Measurements from ENCODE around the gene CHCHD10. TPM values are rescaled to one million over a fixed set of nuclear protein-coding genes. Genes with fewer than 3 reads are reported as not detected.

The CHCHD10 gene
- total RNA-seq, 1 experiment from 2014 or later, result 86.0 TPM

DNA sequence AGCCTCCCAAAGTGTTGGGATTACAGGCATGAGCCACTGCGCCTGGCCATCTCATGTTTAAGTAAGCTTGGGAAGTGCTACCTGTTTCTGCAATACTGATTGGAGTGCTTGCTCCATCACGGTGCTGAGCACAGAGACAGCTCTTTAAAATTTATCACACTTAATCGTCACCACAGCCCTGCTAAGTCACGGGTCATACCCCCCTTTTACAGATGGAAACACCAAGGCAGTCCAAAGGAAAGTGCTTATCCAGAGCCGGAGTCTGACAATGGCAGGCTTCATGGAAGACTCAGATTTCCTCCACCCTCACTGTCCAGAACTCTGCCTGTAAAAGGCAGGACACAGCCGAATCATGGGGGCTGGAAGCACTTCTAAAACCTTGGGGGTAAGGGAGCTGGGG is 7.7 kb downstream of the CHCHD10 start:
- CTCF ChIA-PET, result interaction anchor here (0.6 to 2.1 kb wide), 4 partner anchors 11 to 696 kb away, joined by 3 to 12 read pairs (median 4); no protein-coding TSS in a partner anchor
- intact Hi-C loops (cut with micrococcal nuclease), result no loop called here
- H3K4me3 Mint-ChIP-seq (ENCODE audit: unreplicated experiment), result no peak overlapping the region
- no peak for TF ChIP-seq CTCF (IDR thresholded peaks at IDR 0.05; ENCODE audit: unreplicated experiment)
- no peaks in the 10 kb centered on the region for H3K27me3 Mint-ChIP-seq (ENCODE audit: insufficient read depth, unreplicated experiment)
- no peak overlapping the region for H3K27ac Mint-ChIP-seq (ENCODE audit: low read depth, unreplicated experiment)
- peaks cover under 1% of the 10 kb centered on the region for H3K4me1 Mint-ChIP-seq (ENCODE audit: insufficient read depth, unreplicated experiment)
- no TSS peak for BruUV-seq (replicated peaks)
- H3K9me3 Mint-ChIP-seq (ENCODE audit: unreplicated experiment), result no peaks in the 10 kb centered on the region
- DNase-seq (ENCODE audit: unreplicated experiment), result no peak
- POLR2A ChIA-PET, result interaction anchor here (0.7 kb wide), 1 partner anchor 22 kb away, joined by 3 read pairs; no protein-coding TSS in a partner anchor
- no peaks in the 10 kb centered on the region for H3K36me3 Mint-ChIP-seq (ENCODE audit: insufficient read depth, unreplicated experiment)

DNA sequence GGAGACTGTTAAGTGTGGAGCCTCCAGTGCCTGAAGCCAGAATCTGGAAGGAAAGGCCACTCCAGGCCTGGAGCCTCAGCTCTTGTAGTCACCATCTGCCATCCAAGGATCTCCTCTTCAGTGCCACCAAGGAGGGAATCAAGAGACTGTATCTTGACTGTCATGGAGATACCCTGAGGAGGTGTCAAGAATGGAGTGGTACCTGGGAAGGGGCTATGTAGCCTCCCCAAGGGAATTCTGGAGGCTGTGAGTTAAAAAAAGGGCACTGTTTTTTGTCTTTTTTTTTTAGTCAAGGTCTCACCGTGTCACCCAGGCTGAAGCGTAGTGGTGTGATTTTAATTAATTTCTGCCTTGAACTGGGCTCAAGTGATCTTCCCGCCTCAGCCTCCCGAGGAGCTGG is 8.2 kb downstream of the CHCHD10 start:
- H3K36me3 Mint-ChIP-seq (ENCODE audit: insufficient read depth, unreplicated experiment), result no peaks in the 10 kb centered on the region
- H3K27me3 Mint-ChIP-seq (ENCODE audit: insufficient read depth, unreplicated experiment), result no peaks in the 10 kb centered on the region
- no TSS peak for BruUV-seq (replicated peaks)
- H3K9me3 Mint-ChIP-seq (ENCODE audit: unreplicated experiment), result no peaks in the 10 kb centered on the region
- H3K4me3 Mint-ChIP-seq (ENCODE audit: unreplicated experiment), result no peak overlapping the region
- POLR2A ChIA-PET, result interaction anchor here (0.7 kb wide), 1 partner anchor 22 kb away, joined by 3 read pairs; no protein-coding TSS in a partner anchor
- no peak for DNase-seq (ENCODE audit: unreplicated experiment)
- intact Hi-C loops (cut with micrococcal nuclease), result no loop called here
- CTCF ChIA-PET, result interaction anchor here (0.6 to 2.1 kb wide), 6 partner anchors 13 to 1564 kb away, joined by 3 to 12 read pairs (median 3); no protein-coding TSS in a partner anchor
- no peaks in the 10 kb centered on the region for H3K4me1 Mint-ChIP-seq (ENCODE audit: insufficient read depth, unreplicated experiment)
- no peak overlapping the region for H3K27ac Mint-ChIP-seq (ENCODE audit: low read depth, unreplicated experiment)
- no peak for TF ChIP-seq CTCF (IDR thresholded peaks at IDR 0.05; ENCODE audit: unreplicated experiment)

DNA sequence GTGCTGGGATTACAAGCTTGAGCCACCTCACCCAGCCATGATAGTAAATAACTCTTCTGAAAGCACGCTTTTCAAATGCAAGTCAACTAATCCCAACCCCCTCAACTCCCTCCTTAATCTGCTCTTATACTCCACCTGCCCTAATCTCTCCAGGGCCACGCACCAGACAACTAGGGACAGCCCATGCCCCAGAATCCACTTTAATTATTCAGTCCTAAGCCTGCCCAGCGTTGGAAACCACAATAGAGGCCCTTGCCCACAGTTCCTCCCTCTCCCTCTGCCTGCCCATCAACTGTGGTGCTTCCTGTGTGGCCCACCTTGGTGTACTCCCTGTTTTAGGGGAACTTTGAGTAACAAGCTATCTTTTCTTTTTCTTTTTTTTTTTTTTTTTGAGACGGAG is 10.9 kb downstream of the CHCHD10 start:
- H3K27me3 Mint-ChIP-seq (ENCODE audit: insufficient read depth, unreplicated experiment), result no peaks in the 10 kb centered on the region
- no peak overlapping the region for H3K27ac Mint-ChIP-seq (ENCODE audit: low read depth, unreplicated experiment)
- no peak for TF ChIP-seq CTCF (IDR thresholded peaks at IDR 0.05; ENCODE audit: unreplicated experiment)
- no peaks in the 10 kb centered on the region for H3K4me1 Mint-ChIP-seq (ENCODE audit: insufficient read depth, unreplicated experiment)
- H3K4me3 Mint-ChIP-seq (ENCODE audit: unreplicated experiment), result no peak overlapping the region
- H3K9me3 Mint-ChIP-seq (ENCODE audit: unreplicated experiment), result no peaks in the 10 kb centered on the region
- intact Hi-C loops (cut with micrococcal nuclease), result no loop called here
- CTCF ChIA-PET, result no interaction called here
- no peak for DNase-seq (ENCODE audit: unreplicated experiment)
- H3K36me3 Mint-ChIP-seq (ENCODE audit: insufficient read depth, unreplicated experiment), result no peaks in the 10 kb centered on the region
- BruUV-seq (replicated peaks), result no TSS peak
- POLR2A ChIA-PET, result no interaction called here

- intact Hi-C loops (cut with micrococcal nuclease), result no loop called here
- Mint-ChIP-seq H3K9me3 (ENCODE audit: unreplicated experiment) (no peaks in the 10 kb centered on the region), H3K36me3 (ENCODE audit: insufficient read depth, unreplicated experiment) (no peaks in the 10 kb centered on the region), H3K27ac (ENCODE audit: low read depth, unreplicated experiment) (no peak overlapping the region), H3K27me3 (ENCODE audit: insufficient read depth, unreplicated experiment) (no peaks in the 10 kb centered on the region), H3K4me1 (ENCODE audit: insufficient read depth, unreplicated experiment) (no peaks in the 10 kb centered on the region), H3K4me3 (ENCODE audit: unreplicated experiment) (no peak overlapping the region)
- ChIA-PET CTCF (interaction anchor here (1.6 to 1.8 kb wide), 2 partner anchors 12 to 94 kb away, joined by 4 to 6 read pairs; partner anchors contain the start of gene CHCHD10), POLR2A (interaction anchor here (1.1 kb wide), 1 partner anchor 102 kb away, joined by 3 read pairs; the partner anchor contains the start of gene SLC2A11)
- DNase-seq (ENCODE audit: unreplicated experiment), result no peak
- no peak for TF ChIP-seq CTCF (IDR thresholded peaks at IDR 0.05; ENCODE audit: unreplicated experiment)
- BruUV-seq (replicated peaks), result no TSS peak
Observed at GRCh38 chr22:23755711-23756110, 12.1 kb downstream of the CHCHD10 start.
